ENCODE data around the gene MPV17.

MPV17 gene

GRCh38 chr2:27308359-27308881 lies 14.5 kb downstream of the MPV17 start, which contains the start of gene UCN:
Gene UCN (minus strand): TSS chr2:27308445. CDS start chr2:27307895, 550 bp downstream.
- Histone ChIP-seq H3K36me3 (ENCODE audit: insufficient read depth, low read length) (peaks cover 25% of the 10 kb centered on the region), H3K4me2 (ENCODE audit: low read length) (no peak within 1 kb of the TSS), H3K4me1 (ENCODE audit: insufficient read depth, low read length, severe bottlenecking) (peaks cover under 1% of the 10 kb centered on the region), H3K27me3 (ENCODE audit: insufficient read depth, low read length) (no peaks in the 10 kb centered on the region), H3K9me2 (ENCODE audit: low read depth, low read length) (no peaks in the 10 kb centered on the region), H3K79me2 (ENCODE audit: insufficient read depth, low read length) (no peaks in the 10 kb centered on the region), H3K9ac (ENCODE audit: low read length) (no peak within 1 kb of the TSS), H3F3A (ENCODE audit: insufficient read depth, low read length) (no peaks in the 10 kb centered on the region), H4K20me1 (ENCODE audit: insufficient read depth, low read length) (no peaks in the 10 kb centered on the region), H2AFZ (ENCODE audit: low read length) (no peak within 1 kb of the TSS), H3K4me3 (ENCODE audit: low read depth, low read length, poor library complexity, severe bottlenecking) (no peak within 1 kb of the TSS), H3K9me3 (ENCODE audit: low read length) (no peaks in the 10 kb centered on the region), H3K27ac (ENCODE audit: low read depth, low read length, poor library complexity, severe bottlenecking) (no peak within 1 kb of the TSS)
- TF ChIP-seq, protein P1, sequence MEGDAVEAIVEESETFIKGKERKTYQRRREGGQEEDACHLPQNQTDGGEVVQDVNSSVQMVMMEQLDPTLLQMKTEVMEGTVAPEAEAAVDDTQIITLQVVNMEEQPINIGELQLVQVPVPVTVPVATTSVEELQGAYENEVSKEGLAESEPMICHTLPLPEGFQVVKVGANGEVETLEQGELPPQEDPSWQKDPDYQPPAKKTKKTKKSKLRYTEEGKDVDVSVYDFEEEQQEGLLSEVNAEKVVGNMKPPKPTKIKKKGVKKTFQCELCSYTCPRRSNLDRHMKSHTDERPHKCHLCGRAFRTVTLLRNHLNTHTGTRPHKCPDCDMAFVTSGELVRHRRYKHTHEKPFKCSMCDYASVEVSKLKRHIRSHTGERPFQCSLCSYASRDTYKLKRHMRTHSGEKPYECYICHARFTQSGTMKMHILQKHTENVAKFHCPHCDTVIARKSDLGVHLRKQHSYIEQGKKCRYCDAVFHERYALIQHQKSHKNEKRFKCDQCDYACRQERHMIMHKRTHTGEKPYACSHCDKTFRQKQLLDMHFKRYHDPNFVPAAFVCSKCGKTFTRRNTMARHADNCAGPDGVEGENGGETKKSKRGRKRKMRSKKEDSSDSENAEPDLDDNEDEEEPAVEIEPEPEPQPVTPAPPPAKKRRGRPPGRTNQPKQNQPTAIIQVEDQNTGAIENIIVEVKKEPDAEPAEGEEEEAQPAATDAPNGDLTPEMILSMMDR (IDR thresholded peaks at IDR 0.05; ENCODE audit: low read length), result no peak
- no peak for TF ChIP-seq EZH2 (IDR thresholded peaks at IDR 0.05; ENCODE audit: borderline replicate concordance, low read length)

DNA sequence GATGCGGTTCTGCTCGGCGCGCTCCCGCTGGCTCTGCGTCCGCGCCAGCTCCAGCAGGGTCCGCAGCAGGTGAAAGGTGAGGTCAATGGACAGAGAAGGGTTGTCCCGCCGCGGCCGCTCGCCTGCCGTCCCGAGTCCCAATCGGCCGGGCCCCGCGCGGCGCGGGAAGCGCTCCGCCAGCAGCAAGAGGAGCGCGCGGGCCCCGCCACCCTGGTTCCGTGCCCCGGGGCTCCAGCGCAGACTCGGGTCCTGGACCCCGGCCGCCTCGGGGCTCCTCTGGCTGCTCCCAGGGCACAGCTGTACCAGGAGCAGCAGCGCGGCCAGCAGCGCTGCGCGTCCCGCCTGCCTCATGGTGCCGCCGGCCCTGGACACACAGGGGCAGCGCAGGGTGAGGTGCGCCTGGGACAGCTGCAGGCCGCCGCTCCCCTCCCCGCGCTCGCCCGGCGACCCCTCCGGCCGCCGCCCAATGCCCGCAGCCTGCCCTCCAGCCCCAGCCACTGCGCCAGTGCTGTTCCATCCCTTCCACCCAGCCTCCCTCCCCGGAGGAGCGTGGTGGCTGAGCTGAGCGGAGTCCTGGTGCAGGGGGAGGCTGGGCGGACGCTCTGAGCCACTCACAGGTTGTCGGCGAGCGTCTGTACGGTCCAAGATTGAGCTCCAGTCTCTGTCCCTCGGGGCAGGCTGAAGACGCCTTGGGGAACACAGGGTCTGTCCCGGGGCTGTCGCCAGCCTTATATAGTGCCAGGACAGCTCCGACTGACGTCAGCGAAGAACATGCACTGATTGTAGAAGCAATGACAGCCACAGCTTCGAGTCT lies 15.1 kb downstream of the MPV17 start:
- H3K36me3 ChIP-seq (ENCODE audit: insufficient read depth, low read length), result peaks cover 25% of the 10 kb centered on the region
- H4K20me1 ChIP-seq (ENCODE audit: insufficient read depth, low read length), result no peaks in the 10 kb centered on the region
- H3K4me1 ChIP-seq (ENCODE audit: insufficient read depth, low read length, severe bottlenecking), result peaks cover 7% of the 10 kb centered on the region
- no peak overlapping the region for H3K4me2 ChIP-seq (ENCODE audit: low read length)
- H3K27ac ChIP-seq (ENCODE audit: low read depth, low read length, poor library complexity, severe bottlenecking), result no peak overlapping the region
- no peaks in the 10 kb centered on the region for H3K27me3 ChIP-seq (ENCODE audit: insufficient read depth, low read length)
- H3F3A ChIP-seq (ENCODE audit: insufficient read depth, low read length), result no peaks in the 10 kb centered on the region
- no peaks in the 10 kb centered on the region for H3K9me3 ChIP-seq (ENCODE audit: low read length)
- no peak overlapping the region for H2AFZ ChIP-seq (ENCODE audit: low read length)
- H3K4me3 ChIP-seq (ENCODE audit: low read depth, low read length, poor library complexity, severe bottlenecking), result no peak overlapping the region
- no peak for TF ChIP-seq EZH2 (IDR thresholded peaks at IDR 0.05; ENCODE audit: borderline replicate concordance, low read length)
- TF ChIP-seq, protein P1 (IDR thresholded peaks at IDR 0.05; ENCODE audit: low read length), result no peak
- no peaks in the 10 kb centered on the region for H3K79me2 ChIP-seq (ENCODE audit: insufficient read depth, low read length)
- no peaks in the 10 kb centered on the region for H3K9me2 ChIP-seq (ENCODE audit: low read depth, low read length)
- H3K9ac ChIP-seq (ENCODE audit: low read length), result no peak overlapping the region

GRCh38 chr2:27307287-27307544 lies 15.7 kb downstream of the MPV17 start:
- H3K4me2 ChIP-seq (ENCODE audit: low read length), result no peak overlapping the region
- no peaks in the 10 kb centered on the region for H3K27me3 ChIP-seq (ENCODE audit: insufficient read depth, low read length)
- H3K27ac ChIP-seq (ENCODE audit: low read depth, low read length, poor library complexity, severe bottlenecking), result no peak overlapping the region
- H3K79me2 ChIP-seq (ENCODE audit: insufficient read depth, low read length), result no peaks in the 10 kb centered on the region
- TF ChIP-seq, protein P1 (IDR thresholded peaks at IDR 0.05; ENCODE audit: low read length), result no peak
- H2AFZ ChIP-seq (ENCODE audit: low read length), result no peak overlapping the region
- H3F3A ChIP-seq (ENCODE audit: insufficient read depth, low read length), result no peaks in the 10 kb centered on the region
- no peaks in the 10 kb centered on the region for H4K20me1 ChIP-seq (ENCODE audit: insufficient read depth, low read length)
- H3K9me3 ChIP-seq (ENCODE audit: low read length), result no peaks in the 10 kb centered on the region
- H3K9ac ChIP-seq (ENCODE audit: low read length), result no peak overlapping the region
- peaks cover 8% of the 10 kb centered on the region for H3K4me1 ChIP-seq (ENCODE audit: insufficient read depth, low read length, severe bottlenecking)
- no peak overlapping the region for H3K4me3 ChIP-seq (ENCODE audit: low read depth, low read length, poor library complexity, severe bottlenecking)
- H3K36me3 ChIP-seq (ENCODE audit: insufficient read depth, low read length), result peaks cover 24% of the 10 kb centered on the region
- no peaks in the 10 kb centered on the region for H3K9me2 ChIP-seq (ENCODE audit: low read depth, low read length)
